K562 (cell line): Measurements from ENCODE around the gene LRRC7. TPM values are rescaled to one million over a fixed set of nuclear protein-coding genes. Genes with fewer than 3 reads are reported as not detected.

Experiments used
- CCAR2 ChIP-seq: fragments of 200-400 bp; formaldehyde crosslinking; IDR thresholded peaks from 2 replicates; pipeline ENCODE4 v1.6.1; 2017; ENCODE audit warnings: mild to moderate bottlenecking, low read depth, low read length
- CEBPG ChIP-seq, 3 experiments: fragments of 200-800 bp in 1 of 3; sonication (Bioruptor generic) in 1 of 3; sonication (generic) in 1 of 3; formaldehyde crosslinking in 1 of 3; IDR thresholded peaks in 2 of 3; conservative IDR thresholded peaks in 1 of 3; 2 replicates each; pipeline versions ENCODE4 v1.6.1 to v1.8.0; 2016 to 2022; ENCODE audit warnings: missing compliant biosample characterization in 2 of 3, missing genetic modification characterization in 2 of 3, mild to moderate bottlenecking in 1 of 3, missing genetic modification reagents in 1 of 3
- L3MBTL2 ChIP-seq: fragments of 450-650 bp; IDR thresholded peaks from 2 replicates; pipeline ENCODE4 v1.6.1; 2016; ENCODE audit warnings: mild to moderate bottlenecking, moderate library complexity
- ZEB2 ChIP-seq: fragments of 450-650 bp; IDR thresholded peaks from 2 replicates; pipeline ENCODE4 v1.6.1; 2016
- polyA plus RNA-seq, 8 experiments: library from polyadenylated mRNA; depleted of rRNA in 4 of 8; stranded (reverse) in 5 of 8; unstranded in 3 of 8; fragments of >200 nt; fragmentation: Nextera tagmentation in 2 of 8; fragmentation: Illumina TruSeq in 1 of 8; extraction: Ambion mirVana in 2 of 8; extraction: Trizol in 1 of 8; gene quantifications; 2 replicates each; pipeline versions ENCODE4 v1.2.1 to v1.2.3, GENCODE V29; 2011 to 2014; ENCODE audit warnings: inconsistent platforms in 1 of 8, missing spikeins in 1 of 8
- total RNA-seq, 7 experiments: library from RNA; depleted of rRNA in 6 of 7; stranded (reverse); fragments of >200 nt in 6 of 7; fragmentation: Illumina TruSeq in 2 of 7; extraction: Trizol in 2 of 7; gene quantifications; 2 replicates each; pipeline versions ENCODE4 v1.2.1 to v1.2.3, GENCODE V29; 2011 to 2021; ENCODE audit warnings: low replicate concordance in 1 of 7
- TF ChIP-seq, protein P1 (sequence below), 3 experiments: fragments of 200-800 bp in 1 of 3; fragments of 250-450 bp in 1 of 3; fragments of 450-650 bp in 1 of 3; sonication (Bioruptor Pico) in 1 of 3; sonication (Bioruptor generic) in 1 of 3; formaldehyde crosslinking in 1 of 3; IDR thresholded peaks; 2 replicates each; pipeline versions ENCODE4 v1.6.1 to v1.8.0; 2016 to 2022; ENCODE audit warnings: mild to moderate bottlenecking in 2 of 3, missing genetic modification characterization in 2 of 3, missing compliant biosample characterization in 1 of 3, moderate library complexity in 1 of 3

LRRC7 gene
- total and polyA plus RNA-seq, 9 of the 15 experiments (the other 6 are each of a cell fraction or from before 2014, with no cell fraction given): 0.09 to 0.94 (median 0.49) TPM

GRCh38 chr1:69551476-69552324 lies 16.0 kb upstream of the LRRC7 start (continued):
- TF ChIP-seq, protein P1, sequence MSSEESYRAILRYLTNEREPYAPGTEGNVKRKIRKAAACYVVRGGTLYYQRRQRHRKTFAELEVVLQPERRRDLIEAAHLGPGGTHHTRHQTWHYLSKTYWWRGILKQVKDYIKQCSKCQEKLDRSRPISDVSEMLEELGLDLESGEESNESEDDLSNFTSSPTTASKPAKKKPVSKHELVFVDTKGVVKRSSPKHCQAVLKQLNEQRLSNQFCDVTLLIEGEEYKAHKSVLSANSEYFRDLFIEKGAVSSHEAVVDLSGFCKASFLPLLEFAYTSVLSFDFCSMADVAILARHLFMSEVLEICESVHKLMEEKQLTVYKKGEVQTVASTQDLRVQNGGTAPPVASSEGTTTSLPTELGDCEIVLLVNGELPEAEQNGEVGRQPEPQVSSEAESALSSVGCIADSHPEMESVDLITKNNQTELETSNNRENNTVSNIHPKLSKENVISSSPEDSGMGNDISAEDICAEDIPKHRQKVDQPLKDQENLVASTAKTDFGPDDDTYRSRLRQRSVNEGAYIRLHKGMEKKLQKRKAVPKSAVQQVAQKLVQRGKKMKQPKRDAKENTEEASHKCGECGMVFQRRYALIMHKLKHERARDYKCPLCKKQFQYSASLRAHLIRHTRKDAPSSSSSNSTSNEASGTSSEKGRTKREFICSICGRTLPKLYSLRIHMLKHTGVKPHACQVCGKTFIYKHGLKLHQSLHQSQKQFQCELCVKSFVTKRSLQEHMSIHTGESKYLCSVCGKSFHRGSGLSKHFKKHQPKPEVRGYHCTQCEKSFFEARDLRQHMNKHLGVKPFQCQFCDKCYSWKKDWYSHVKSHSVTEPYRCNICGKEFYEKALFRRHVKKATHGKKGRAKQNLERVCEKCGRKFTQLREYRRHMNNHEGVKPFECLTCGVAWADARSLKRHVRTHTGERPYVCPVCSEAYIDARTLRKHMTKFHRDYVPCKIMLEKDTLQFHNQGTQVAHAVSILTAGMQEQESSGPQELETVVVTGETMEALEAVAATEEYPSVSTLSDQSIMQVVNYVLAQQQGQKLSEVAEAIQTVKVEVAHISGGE (CRISPR knock-in tag; IDR thresholded peaks at IDR 0.05): 0 out of 6 replicates have a peak, but pooled peaks of 1 of the 3 experiments have one; percentile 27
- TF ChIP-seq ZEB2: peak; percentile 60; the same call in 1 of the 2 replicates
- TF ChIP-seq CEBPG (CRISPR knock-in tag; IDR thresholded peaks at IDR 0.05): no peak
- TF ChIP-seq CEBPG (tag; conservative IDR thresholded peaks at IDR 0.05 in 1 of 2, IDR thresholded peaks at IDR 0.05 in 1 of 2): 0 out of 4 replicates have a peak, but pooled peaks of 1 of the 2 experiments have one; percentile 13
- peak; percentile 42; the same call in 1 of the 2 replicates for TF ChIP-seq L3MBTL2
- TF ChIP-seq CCAR2: no peak
